ENCODE results near the gene EWSR1.
A peak's percentile ranks its signal among the peaks of the same experiment; 100 is the strongest.

The EWSR1 gene

GRCh38 chr22:29308148-29308790 is 40.2 kb downstream of the EWSR1 start:
- no peak for TF ChIP-seq CTCF (conservative IDR thresholded peaks at IDR 0.05; ENCODE audit: low read depth, low read length)
- H3K4me1 ChIP-seq (ENCODE audit: low read depth, poor library complexity, severe bottlenecking): no peaks in the 10 kb centered on the region
- no peaks in the 10 kb centered on the region for H3K79me2 ChIP-seq (ENCODE audit: insufficient read depth, low read depth)
- H3K27ac ChIP-seq: no peak overlapping the region
- H3K9ac ChIP-seq: no peak overlapping the region
- no peak overlapping the region for H3K4me3 ChIP-seq (IDR thresholded peaks at IDR 0.05; ENCODE audit: insufficient read depth, low read depth, low read length)
- H3K27me3 ChIP-seq (ENCODE audit: insufficient read depth, low read depth): peaks cover 11% of the 10 kb centered on the region; the same call in 1 of the 2 replicates
- no peaks in the 10 kb centered on the region for H4K20me1 ChIP-seq (ENCODE audit: insufficient read depth)
- H3K4me2 ChIP-seq: no peak overlapping the region
- no peaks in the 10 kb centered on the region for H3K36me3 ChIP-seq (ENCODE audit: insufficient read depth)
- H2AFZ ChIP-seq (ENCODE audit: low read depth): no peak overlapping the region

GRCh38 chr22:29308791-29309262 is 40.8 kb downstream of the EWSR1 start:
- no peaks in the 10 kb centered on the region for H4K20me1 ChIP-seq (ENCODE audit: insufficient read depth)
- no peaks in the 10 kb centered on the region for H3K79me2 ChIP-seq (ENCODE audit: insufficient read depth, low read depth)
- H3K4me3 ChIP-seq (IDR thresholded peaks at IDR 0.05; ENCODE audit: insufficient read depth, low read depth, low read length): no peak overlapping the region
- H2AFZ ChIP-seq (ENCODE audit: low read depth): no peak overlapping the region
- no peaks in the 10 kb centered on the region for H3K4me1 ChIP-seq (ENCODE audit: low read depth, poor library complexity, severe bottlenecking)
- no peak overlapping the region for H3K9ac ChIP-seq
- no peak overlapping the region for H3K4me2 ChIP-seq
- TF ChIP-seq CTCF (conservative IDR thresholded peaks at IDR 0.05; ENCODE audit: low read depth, low read length): no peak
- H3K27me3 ChIP-seq (ENCODE audit: insufficient read depth, low read depth): peaks cover 11% of the 10 kb centered on the region; the same call in 1 of the 2 replicates
- H3K36me3 ChIP-seq (ENCODE audit: insufficient read depth): no peaks in the 10 kb centered on the region
- no peak overlapping the region for H3K27ac ChIP-seq

GRCh38 chr22:29309332-29310064 is 41.4 kb downstream of the EWSR1 start:
- no peaks in the 10 kb centered on the region for H3K36me3 ChIP-seq (ENCODE audit: insufficient read depth)
- H3K4me3 ChIP-seq (IDR thresholded peaks at IDR 0.05; ENCODE audit: insufficient read depth, low read depth, low read length): no peak overlapping the region
- no peak overlapping the region for H2AFZ ChIP-seq (ENCODE audit: low read depth)
- no peak overlapping the region for H3K9ac ChIP-seq
- H3K4me1 ChIP-seq (ENCODE audit: low read depth, poor library complexity, severe bottlenecking): no peaks in the 10 kb centered on the region
- no peaks in the 10 kb centered on the region for H3K79me2 ChIP-seq (ENCODE audit: insufficient read depth, low read depth)
- no peaks in the 10 kb centered on the region for H4K20me1 ChIP-seq (ENCODE audit: insufficient read depth)
- H3K27ac ChIP-seq: no peak overlapping the region
- no peak for TF ChIP-seq CTCF (conservative IDR thresholded peaks at IDR 0.05; ENCODE audit: low read depth, low read length)
- H3K4me2 ChIP-seq: no peak overlapping the region
- peaks cover 13% of the 10 kb centered on the region; the same call in 1 of the 2 replicates for H3K27me3 ChIP-seq (ENCODE audit: insufficient read depth, low read depth)

- Histone ChIP-seq H3K36me3 (ENCODE audit: insufficient read depth) (no peaks in the 10 kb centered on the region), H3K4me1 (ENCODE audit: low read depth, poor library complexity, severe bottlenecking) (no peaks in the 10 kb centered on the region), H3K4me3 (IDR thresholded peaks at IDR 0.05; ENCODE audit: insufficient read depth, low read depth, low read length) (no peak overlapping the region), H4K20me1 (ENCODE audit: insufficient read depth) (no peaks in the 10 kb centered on the region), H3K79me2 (ENCODE audit: insufficient read depth, low read depth) (no peaks in the 10 kb centered on the region), H3K4me2 (0 out of 2 replicates have a peak overlapping the region, but pooled peaks have one; percentile 3), H2AFZ (ENCODE audit: low read depth) (no peak overlapping the region), H3K27me3 (ENCODE audit: insufficient read depth, low read depth) (peaks cover 16% of the 10 kb centered on the region; the same call in 1 of the 2 replicates), H3K27ac (no peak overlapping the region), H3K9ac (no peak overlapping the region)
- TF ChIP-seq CTCF (conservative IDR thresholded peaks at IDR 0.05; ENCODE audit: low read depth, low read length): no peak
Measured at GRCh38 chr22:29310065-29310862, 42.2 kb downstream of the EWSR1 start.

All from KMS-11 (cell line).